Measurements from ENCODE around the gene SPTBN1. TPM values are rescaled to one million over a fixed set of nuclear protein-coding genes. Genes with fewer than 3 reads are reported as not detected.
"Not testable (repeated sequence)": the region's sequence is repeated elsewhere in the genome, so short reads cannot be mapped to it uniquely, and the experiment has no call there.

The SPTBN1 gene
- total and polyA plus RNA-seq, 2 of the 4 experiments (the other 2 are of a cell fraction): 49.1 to 241 TPM

DNA sequence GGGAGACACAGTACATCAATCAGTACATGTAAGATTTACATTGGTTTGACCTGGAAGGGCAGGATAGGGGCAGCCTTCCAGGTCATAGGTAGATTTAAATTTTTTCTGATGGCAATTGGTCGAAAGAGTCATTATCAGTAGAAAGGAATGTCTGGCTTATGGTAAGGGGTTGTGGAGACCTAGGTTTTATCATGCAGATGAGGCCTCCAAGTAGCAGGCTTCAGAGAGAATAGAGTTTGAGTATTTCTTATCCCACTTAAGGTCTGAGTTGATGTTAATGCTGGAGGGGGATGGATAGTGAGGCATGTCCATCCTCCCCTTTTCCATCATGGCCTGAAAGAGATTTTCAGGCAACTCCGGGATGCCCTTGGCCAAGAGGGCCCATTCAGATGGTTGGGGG is 60.7 kb downstream of the SPTBN1 start:
- Histone ChIP-seq H2BK5ac (ENCODE audit: low read depth, low read length, poor library complexity, severe bottlenecking) (no peak overlapping the region), H3K56ac (ENCODE audit: extremely low read depth, insufficient read depth, low read length) (no peak overlapping the region), H3K9me1 (ENCODE audit: insufficient read depth, low read length) (peaks cover 15% of the 10 kb centered on the region), H3K4ac (ENCODE audit: low read depth, low read length) (no peak overlapping the region), H2AFZ (replicated peaks; ENCODE audit: low read length, poor library complexity) (no peak overlapping the region), H3K4me3 (ENCODE audit: insufficient read depth, low read depth, low read length) (no peak overlapping the region), H2AK5ac (ENCODE audit: low read depth, low read length) (no peak overlapping the region), H4K20me1 (ENCODE audit: insufficient read depth, low read length) (peaks cover 47% of the 10 kb centered on the region), H3K27ac (ENCODE audit: insufficient read depth, low read length) (no peak overlapping the region), H4K91ac (ENCODE audit: insufficient read depth, low read depth, low read length) (no peak overlapping the region), H4K5ac (ENCODE audit: low read depth, low read length) (no peak overlapping the region), H4K8ac (ENCODE audit: low read depth in 2 of 2, low read length in 2 of 2) (no peak overlapping the region), H3K14ac (replicated peaks; ENCODE audit: low read depth, low read length) (no peak overlapping the region), H3K79me1 (ENCODE audit: low read depth in 1 of 2, low read length in 2 of 2) (peaks cover 43 to 70% of the 10 kb centered on the region in 2 experiments), H3K4me2 (ENCODE audit: low read depth, low read length) (no peak overlapping the region), H2AK9ac (replicated peaks; ENCODE audit: low read depth, low read length, poor library complexity) (no peak overlapping the region), H2BK15ac (ENCODE audit: low read depth, low read length) (no peak overlapping the region), H3K18ac (ENCODE audit: low read depth, low read length) (no peak overlapping the region), H3K4me1 (ENCODE audit: control insufficient read depth, insufficient read depth, low read length) (peaks cover 11% of the 10 kb centered on the region), H2BK20ac (ENCODE audit: low read depth, low read length) (no peak overlapping the region), H3K23ac (ENCODE audit: low read depth, low read length) (no peak overlapping the region), H3K36me3 (ENCODE audit: control insufficient read depth, insufficient read depth, low read length) (no peaks in the 10 kb centered on the region), H3K9ac (ENCODE audit: low read depth, low read length) (no peak overlapping the region), H3K9me3 (ENCODE audit: control insufficient read depth, insufficient read depth, low read length) (no peaks in the 10 kb centered on the region), H3K27me3 (ENCODE audit: control insufficient read depth, insufficient read depth, low read length) (no peaks in the 10 kb centered on the region), H2BK120ac (ENCODE audit: low read depth, low read length) (no peak overlapping the region)
- no TSS peak for BruUV-seq (replicated peaks)
- TF ChIP-seq USF2 (IDR thresholded peaks at IDR 0.05; ENCODE audit: low read depth, low read length): no peak
- no peak for TF ChIP-seq RAD21 (IDR thresholded peaks at IDR 0.05; ENCODE audit: low read length)
- TF ChIP-seq FOS (IDR thresholded peaks at IDR 0.05; ENCODE audit: low read depth, low read length): no peak
- no peak for TF ChIP-seq CEBPB (IDR thresholded peaks at IDR 0.05; ENCODE audit: low read depth, low read length)
- ChIA-PET POLR2A (ENCODE audit: unreplicated experiment) (no interaction called here), CTCF (no interaction called here)
- DNase-seq (no peak), ATAC-seq (ENCODE audit: low read depth) (no peak)
- dilution Hi-C loops (cut with HindIII; ENCODE audit: low sequenced_read_pairs, unreplicated experiment): no loop called here
- intact Hi-C loops (cut with micrococcal nuclease): no loop called here
- in situ Hi-C loops (cut with MboI; ENCODE audit: low sequenced_read_pairs): no loop called here
- 80% methylated on average over 1 of the region's 2 CpGs; no CpG with 5 or more reads in 1 of the 2 experiments for WGBS, 2 experiments (ENCODE audit: extremely low coverage in 2 of 2, insufficient read length in 1 of 2)

DNA sequence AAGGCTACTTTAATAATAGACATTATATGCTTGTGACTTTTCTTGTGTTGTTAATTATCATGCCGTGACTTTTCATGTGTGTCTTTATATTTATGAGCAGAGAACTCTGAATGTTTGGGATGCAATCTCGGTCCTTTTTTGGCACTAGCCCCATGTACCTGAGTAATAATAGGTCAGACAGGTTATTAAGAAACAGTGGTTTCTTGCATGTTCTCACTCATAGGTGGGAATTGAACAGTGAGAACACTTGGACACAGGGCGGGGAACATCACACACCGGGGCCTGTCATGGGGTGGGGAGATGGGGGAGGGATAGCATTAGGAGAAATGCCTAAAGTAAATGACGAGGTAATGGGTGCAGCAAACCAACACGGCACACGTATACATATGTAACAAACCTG is 61.9 kb downstream of the SPTBN1 start:
- H4K91ac ChIP-seq (ENCODE audit: insufficient read depth, low read depth, low read length); H2AK5ac ChIP-seq (ENCODE audit: low read depth, low read length); POLR2A ChIA-PET (ENCODE audit: unreplicated experiment); H3K27me3 ChIP-seq (ENCODE audit: control insufficient read depth, insufficient read depth, low read length); DNase-seq; H3K36me3 ChIP-seq (ENCODE audit: control insufficient read depth, insufficient read depth, low read length); dilution Hi-C loops (cut with HindIII; ENCODE audit: low sequenced_read_pairs, unreplicated experiment); H2AK9ac ChIP-seq (replicated peaks; ENCODE audit: low read depth, low read length, poor library complexity); ATAC-seq (ENCODE audit: low read depth); H2AFZ ChIP-seq (replicated peaks; ENCODE audit: low read length, poor library complexity); H3K23ac ChIP-seq (ENCODE audit: low read depth, low read length); BruUV-seq (replicated peaks); H3K4ac ChIP-seq (ENCODE audit: low read depth, low read length); H3K9me3 ChIP-seq (ENCODE audit: control insufficient read depth, insufficient read depth, low read length); H2BK5ac ChIP-seq (ENCODE audit: low read depth, low read length, poor library complexity, severe bottlenecking); H4K5ac ChIP-seq (ENCODE audit: low read depth, low read length); H3K14ac ChIP-seq (replicated peaks; ENCODE audit: low read depth, low read length); H3K4me3 ChIP-seq (ENCODE audit: insufficient read depth, low read depth, low read length); H3K56ac ChIP-seq (ENCODE audit: extremely low read depth, insufficient read depth, low read length); H3K18ac ChIP-seq (ENCODE audit: low read depth, low read length); H2BK20ac ChIP-seq (ENCODE audit: low read depth, low read length); intact Hi-C loops (cut with micrococcal nuclease); H4K8ac ChIP-seq (ENCODE audit: low read depth in 2 of 2, low read length in 2 of 2); H3K4me2 ChIP-seq (ENCODE audit: low read depth, low read length); H2BK15ac ChIP-seq (ENCODE audit: low read depth, low read length); in situ Hi-C loops (cut with MboI; ENCODE audit: low sequenced_read_pairs); H3K4me1 ChIP-seq (ENCODE audit: control insufficient read depth, insufficient read depth, low read length); H3K9ac ChIP-seq (ENCODE audit: low read depth, low read length); H3K27ac ChIP-seq (ENCODE audit: insufficient read depth, low read length); H2BK120ac ChIP-seq (ENCODE audit: low read depth, low read length): not testable (repeated sequence)
- peaks cover 13% of the 10 kb centered on the region for H3K9me1 ChIP-seq (ENCODE audit: insufficient read depth, low read length)
- H3K79me1 ChIP-seq (ENCODE audit: low read depth in 1 of 2, low read length in 2 of 2): peaks cover 35 to 68% of the 10 kb centered on the region in 2 experiments
- CTCF ChIA-PET: interaction anchor here (0.6 to 0.7 kb wide), 2 partner anchors 7 to 335 kb away, joined by 3 read pairs; no protein-coding TSS in a partner anchor
- H4K20me1 ChIP-seq (ENCODE audit: insufficient read depth, low read length): peaks cover 41% of the 10 kb centered on the region
- 83% methylated on average over 2 of the region's 7 CpGs; no CpG with 5 or more reads in 1 of the 2 experiments for WGBS, 2 experiments (ENCODE audit: extremely low coverage in 2 of 2, insufficient read length in 1 of 2)

Measured in IMR-90 (cell line).